Large intestine (tissue), 3 donors: Measurements from ENCODE around the gene HHEX. TPM values are rescaled to one million over a fixed set of nuclear protein-coding genes. Genes with fewer than 3 reads are reported as not detected.
"Not testable (repeated sequence)": the region's sequence is repeated elsewhere in the genome, so short reads cannot be mapped to it uniquely, and the experiment has no call there.

Experiments
- DNase-seq, 2 donors: peaks; one replicate each; pipeline versions ENCODE4 v3.0.0 to v3.0.0-alpha.2; 2013
- H3K27ac ChIP-seq: one replicate; pipeline ENCODE4 v1.5.1; 2013; ENCODE audit warnings: low read length
- H3K27me3 ChIP-seq: 2 replicates; pipeline ENCODE4 v1.6.1; 2013; ENCODE audit warnings: low read length; ENCODE audit not compliant: control insufficient read depth, insufficient read depth
- H3K36me3 ChIP-seq: 2 replicates; pipeline ENCODE4 v1.6.1; 2013; ENCODE audit warnings: low read length; ENCODE audit not compliant: control insufficient read depth, insufficient read depth
- H3K4me1 ChIP-seq: one replicate; pipeline ENCODE4 v1.6.1; 2013; ENCODE audit warnings: low read length; ENCODE audit not compliant: control insufficient read depth, insufficient read depth
- H3K4me3 ChIP-seq: one replicate; pipeline ENCODE4 v1.5.1; 2013; ENCODE audit warnings: low read length
- H3K9me3 ChIP-seq: one replicate; pipeline ENCODE4 v1.6.1; 2013; ENCODE audit warnings: mild to moderate bottlenecking, low read depth, low read length, moderate library complexity; ENCODE audit not compliant: control insufficient read depth
- WGBS: methylation state at CpG from one replicate; pipeline ENCODE4 v1.1.5; 2013; ENCODE audit warnings: low lambda C conversion rate; ENCODE audit not compliant: insufficient coverage; 5-methylcytosine and 5-hydroxymethylcytosine counted together
- polyA plus RNA-seq: library from polyadenylated mRNA; unstranded; fragments of 120-200 nt; gene quantifications from one replicate; pipeline ENCODE4 v1.2.1, GENCODE V29; 2013

HHEX gene
- polyA plus RNA-seq, 1 donor: 7.1 TPM

- Histone ChIP-seq H3K27me3 (peaks cover 2% of the 10 kb centered on the region), H3K9me3 (no peaks in the 10 kb centered on the region), H3K27ac (no peak overlapping the region), H3K4me1 (no peaks in the 10 kb centered on the region), H3K36me3 (no peaks in the 10 kb centered on the region), H3K4me3 (no peak overlapping the region)
- no peak for DNase-seq
These were observed 44.5 kb downstream of the HHEX start for GRCh38 chr10:92734301-92734700.

GRCh38 chr10:92735938-92736337 lies 46.2 kb downstream of the HHEX start:
- Histone ChIP-seq H3K4me3 (no peak overlapping the region), H3K27ac (no peak overlapping the region), H3K4me1 (no peaks in the 10 kb centered on the region), H3K27me3 (peaks cover 4% of the 10 kb centered on the region), H3K36me3 (no peaks in the 10 kb centered on the region), H3K9me3 (no peaks in the 10 kb centered on the region)
- no CpG with 5 or more reads among the region's 3 CpGs for WGBS
- no peak for DNase-seq

- no peak overlapping the region for H3K27ac ChIP-seq
- DNase-seq: no peak
- no peaks in the 10 kb centered on the region for H3K36me3 ChIP-seq
- no CpG with 5 or more reads among the region's 7 CpGs for WGBS
- peaks cover 4% of the 10 kb centered on the region for H3K27me3 ChIP-seq
- no peaks in the 10 kb centered on the region for H3K9me3 ChIP-seq
- no peak overlapping the region for H3K4me3 ChIP-seq
- H3K4me1 ChIP-seq: no peaks in the 10 kb centered on the region
These were observed 47.7 kb downstream of the HHEX start for GRCh38 chr10:92737484-92737883.

- Histone ChIP-seq H3K9me3 (no peaks in the 10 kb centered on the region), H3K4me3 (no peak overlapping the region), H3K4me1 (no peaks in the 10 kb centered on the region), H3K27me3 (peaks cover 4% of the 10 kb centered on the region), H3K36me3 (no peaks in the 10 kb centered on the region), H3K27ac (no peak overlapping the region)
- no peak for DNase-seq
- no CpG with 5 or more reads among the region's 3 CpGs for WGBS
These were observed 51.0 kb downstream of the HHEX start for GRCh38 chr10:92740762-92741161.

- H3K36me3 ChIP-seq, H3K4me1 ChIP-seq, H3K9me3 ChIP-seq, H3K27me3 ChIP-seq, H3K27ac ChIP-seq, DNase-seq, H3K4me3 ChIP-seq: not testable (repeated sequence)
- no CpG with 5 or more reads among the region's 4 CpGs for WGBS
These were observed 52.0 kb downstream of the HHEX start for GRCh38 chr10:92741741-92742140.

DNA sequence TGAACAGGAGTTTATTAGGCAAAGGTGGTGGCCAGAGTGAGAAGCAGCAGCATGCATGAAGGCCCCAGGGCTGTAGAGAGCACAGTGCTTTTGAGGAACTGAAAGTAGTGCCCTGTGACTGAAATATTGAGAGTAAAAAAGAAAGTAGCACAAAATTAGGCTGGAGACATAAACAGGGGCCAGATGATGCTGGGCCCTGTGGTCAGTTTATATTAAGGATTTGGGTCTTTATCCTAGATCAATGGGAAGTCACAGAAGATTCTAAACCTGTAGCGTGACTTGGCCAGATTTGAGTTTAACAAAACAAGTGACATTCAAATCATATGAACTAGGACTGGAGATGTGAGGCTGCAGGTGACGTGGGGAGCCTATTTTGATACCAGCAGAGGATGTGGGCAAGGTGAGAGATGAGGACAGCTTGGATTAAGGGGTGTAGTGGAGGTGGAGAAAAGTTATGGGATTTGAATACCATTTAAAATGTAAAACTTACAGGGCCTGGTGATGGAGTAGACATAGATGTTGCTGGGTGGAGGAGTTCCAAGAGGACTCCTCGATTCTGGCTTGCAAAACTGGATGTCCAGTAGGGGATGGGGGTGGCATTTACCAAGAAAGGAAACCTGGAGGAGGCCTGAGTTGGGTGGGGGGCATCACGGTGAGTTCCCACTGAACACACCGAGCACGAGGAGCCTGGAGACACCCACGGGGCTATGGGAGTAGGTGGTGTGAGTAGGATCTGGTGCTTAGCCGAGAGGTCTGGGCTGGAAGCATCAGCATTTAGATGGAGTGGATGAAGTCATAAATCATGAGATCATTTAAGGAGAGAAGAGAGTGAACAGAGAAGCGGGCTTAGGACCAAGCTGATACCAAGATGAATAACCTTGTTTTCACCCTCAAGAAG lies 52.8 kb downstream of the HHEX start:
- Histone ChIP-seq H3K36me3 (no peaks in the 10 kb centered on the region), H3K27ac (no peak overlapping the region), H3K4me3 (no peak overlapping the region), H3K9me3 (no peaks in the 10 kb centered on the region), H3K4me1 (no peaks in the 10 kb centered on the region), H3K27me3 (peaks cover 4% of the 10 kb centered on the region)
- DNase-seq: no peak
- 92% methylated on average over 2 of the region's 9 CpGs for WGBS

Other genes starting within 250 kb of the HHEX start
- gene IDE, start 115.9 kb upstream of the HHEX start, polyA plus RNA-seq: 20.8 TPM
- gene KIF11, start 96.8 kb upstream of the HHEX start, polyA plus RNA-seq: 12.5 TPM
- 20.3 TPM for gene EXOC6, start 158.6 kb downstream of the HHEX start, polyA plus RNA-seq